Breast epithelium (tissue), 4 donors: ENCODE results near the gene PREPL. TPM values are rescaled to one million over a fixed set of nuclear protein-coding genes. Genes with fewer than 3 reads are reported as not detected.

Experiments
- DNase-seq, 2 donors: peaks; one replicate each; pipeline ENCODE4 v3.0.0-alpha.2; 2019; ENCODE audit warnings: low spot score in 2 of 2
- H3K27ac ChIP-seq, 2 donors: fragments of 200-600 bp; sonication (generic) in 1 of 2; one replicate each; pipeline ENCODE4 v1.5.1; 2016 to 2019; ENCODE audit warnings: mild to moderate bottlenecking in 1 of 2
- H3K27me3 ChIP-seq, 2 donors: fragments of 200-600 bp; sonication (generic) in 1 of 2; one replicate each; pipeline versions ENCODE4 v1.5.1 to v1.6.0; 2017 to 2019; ENCODE audit warnings: control low read depth in 1 of 2, mild to moderate bottlenecking in 1 of 2
- H3K36me3 ChIP-seq: fragments of 200-600 bp; one replicate; pipeline ENCODE4 v1.5.1; 2019
- H3K4me1 ChIP-seq, 2 donors: fragments of 200-600 bp; sonication (generic); one replicate each; pipeline ENCODE4 v1.5.1; 2016 to 2019; ENCODE audit warnings: control low read depth in 1 of 2
- H3K4me3 ChIP-seq, 3 donors: fragments of 200-600 bp; sonication (generic); 1 replicate in 2 of 3; 2 replicates in 1 of 3; pipeline ENCODE4 v1.5.1; 2016 to 2019; ENCODE audit warnings: mild to moderate bottlenecking in 3 of 3, moderate library complexity in 2 of 3
- H3K9me3 ChIP-seq, 2 donors: fragments of 200-600 bp; sonication (generic) in 1 of 2; one replicate each; pipeline ENCODE4 v1.5.1; 2016 to 2019; ENCODE audit warnings: control low read depth in 1 of 2
- POLR2A ChIP-seq: fragments of 450-650 bp; IDR thresholded peaks from one replicate; pipeline ENCODE4 v1.6.1; 2016; ENCODE audit warnings: antibody characterized with exemption, mild to moderate bottlenecking, moderate library complexity
- POLR2AphosphoS5 ChIP-seq, 3 donors: sonication (generic); formaldehyde crosslinking; IDR thresholded peaks; one replicate each; pipeline ENCODE4 v1.6.1; 2017; ENCODE audit warnings: antibody characterized with exemption in 3 of 3
- intact Hi-C: fragments of 100-400 bp; cut with DNase I; formaldehyde crosslinking; loops from one replicate; pipeline ENCODE4 v1.15.1; 2023; ENCODE audit warnings: low total_unique reads
- total RNA-seq, 3 donors: library from RNA; depleted of rRNA; stranded (reverse); fragments of >200 nt; gene quantifications; one replicate each; pipeline ENCODE4 v1.1.0, GENCODE V29; 2016
- TF ChIP-seq, protein P1 (sequence below), 3 donors: fragments of 450-650 bp; IDR thresholded peaks; one replicate each; pipeline ENCODE4 v1.5.1; 2016 to 2017; ENCODE audit warnings: antibody characterized with exemption in 3 of 3, mild to moderate bottlenecking in 3 of 3, moderate library complexity in 3 of 3

Gene PREPL
- total RNA-seq, 3 donors from 2014 or later = 29.4 to 76.5 (median 51.1) TPM

GRCh38 chr2:44369392-44369791 lies 8.1 kb upstream of the PREPL start:
- Histone ChIP-seq H3K27me3 (no peaks in the 10 kb centered on the region), H3K4me1 (no peaks in the 10 kb centered on the region), H3K27ac (no peak overlapping the region), H3K9me3 (no peaks in the 10 kb centered on the region), H3K4me3 (no peak overlapping the region), H3K36me3 (no peaks in the 10 kb centered on the region)
- no peak for DNase-seq
- intact Hi-C loops = no loop called here
- TF ChIP-seq POLR2A (no peak), POLR2AphosphoS5 (IDR thresholded peaks at IDR 0.05) (no peak)
- TF ChIP-seq, protein P1, sequence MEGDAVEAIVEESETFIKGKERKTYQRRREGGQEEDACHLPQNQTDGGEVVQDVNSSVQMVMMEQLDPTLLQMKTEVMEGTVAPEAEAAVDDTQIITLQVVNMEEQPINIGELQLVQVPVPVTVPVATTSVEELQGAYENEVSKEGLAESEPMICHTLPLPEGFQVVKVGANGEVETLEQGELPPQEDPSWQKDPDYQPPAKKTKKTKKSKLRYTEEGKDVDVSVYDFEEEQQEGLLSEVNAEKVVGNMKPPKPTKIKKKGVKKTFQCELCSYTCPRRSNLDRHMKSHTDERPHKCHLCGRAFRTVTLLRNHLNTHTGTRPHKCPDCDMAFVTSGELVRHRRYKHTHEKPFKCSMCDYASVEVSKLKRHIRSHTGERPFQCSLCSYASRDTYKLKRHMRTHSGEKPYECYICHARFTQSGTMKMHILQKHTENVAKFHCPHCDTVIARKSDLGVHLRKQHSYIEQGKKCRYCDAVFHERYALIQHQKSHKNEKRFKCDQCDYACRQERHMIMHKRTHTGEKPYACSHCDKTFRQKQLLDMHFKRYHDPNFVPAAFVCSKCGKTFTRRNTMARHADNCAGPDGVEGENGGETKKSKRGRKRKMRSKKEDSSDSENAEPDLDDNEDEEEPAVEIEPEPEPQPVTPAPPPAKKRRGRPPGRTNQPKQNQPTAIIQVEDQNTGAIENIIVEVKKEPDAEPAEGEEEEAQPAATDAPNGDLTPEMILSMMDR (IDR thresholded peaks at IDR 0.05) = no peak

- no peaks in the 10 kb centered on the region for H3K9me3 ChIP-seq
- no peaks in the 10 kb centered on the region for H3K27me3 ChIP-seq
- no peaks in the 10 kb centered on the region for H3K4me1 ChIP-seq
- H3K36me3 ChIP-seq = no peaks in the 10 kb centered on the region
- no peak overlapping the region for H3K27ac ChIP-seq
- TF ChIP-seq, protein P1 (IDR thresholded peaks at IDR 0.05) = no peak
- no peak for TF ChIP-seq POLR2A
- TF ChIP-seq POLR2AphosphoS5 (IDR thresholded peaks at IDR 0.05) = no peak
- no peak overlapping the region for H3K4me3 ChIP-seq
- intact Hi-C loops = no loop called here
- DNase-seq = no peak
Observed at GRCh38 chr2:44367591-44367990, 6.3 kb upstream of the PREPL start.

DNA sequence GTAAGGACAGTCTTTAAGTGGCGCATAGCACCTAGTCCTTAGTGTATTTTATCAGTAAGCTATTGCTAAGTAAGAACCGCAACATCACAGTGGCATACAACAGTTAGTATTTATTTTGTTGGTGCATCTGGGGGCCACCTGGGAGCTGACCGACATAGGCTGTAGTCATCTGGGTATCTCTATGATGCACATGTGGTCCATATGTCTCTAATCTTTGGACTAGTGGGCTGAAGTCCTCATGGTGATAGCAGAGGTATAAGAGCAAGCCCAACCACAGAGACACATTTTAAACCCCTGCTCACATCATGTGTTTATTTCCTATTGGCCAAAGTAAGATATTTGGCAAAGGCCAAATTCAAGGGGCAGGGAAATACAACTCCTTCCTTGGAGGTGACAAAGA lies 3.3 kb upstream of the PREPL start:
- H3K27me3 ChIP-seq = no peaks in the 10 kb centered on the region
- H3K4me3 ChIP-seq = no peak overlapping the region
- no peaks in the 10 kb centered on the region for H3K9me3 ChIP-seq
- intact Hi-C loops = no loop called here
- DNase-seq = no peak
- peaks cover 0 to under 1% of the 10 kb centered on the region in 2 donors for H3K4me1 ChIP-seq
- TF ChIP-seq, protein P1 (IDR thresholded peaks at IDR 0.05) = no peak
- no peak for TF ChIP-seq POLR2A
- H3K27ac ChIP-seq = no peak overlapping the region
- no peaks in the 10 kb centered on the region for H3K36me3 ChIP-seq

DNA sequence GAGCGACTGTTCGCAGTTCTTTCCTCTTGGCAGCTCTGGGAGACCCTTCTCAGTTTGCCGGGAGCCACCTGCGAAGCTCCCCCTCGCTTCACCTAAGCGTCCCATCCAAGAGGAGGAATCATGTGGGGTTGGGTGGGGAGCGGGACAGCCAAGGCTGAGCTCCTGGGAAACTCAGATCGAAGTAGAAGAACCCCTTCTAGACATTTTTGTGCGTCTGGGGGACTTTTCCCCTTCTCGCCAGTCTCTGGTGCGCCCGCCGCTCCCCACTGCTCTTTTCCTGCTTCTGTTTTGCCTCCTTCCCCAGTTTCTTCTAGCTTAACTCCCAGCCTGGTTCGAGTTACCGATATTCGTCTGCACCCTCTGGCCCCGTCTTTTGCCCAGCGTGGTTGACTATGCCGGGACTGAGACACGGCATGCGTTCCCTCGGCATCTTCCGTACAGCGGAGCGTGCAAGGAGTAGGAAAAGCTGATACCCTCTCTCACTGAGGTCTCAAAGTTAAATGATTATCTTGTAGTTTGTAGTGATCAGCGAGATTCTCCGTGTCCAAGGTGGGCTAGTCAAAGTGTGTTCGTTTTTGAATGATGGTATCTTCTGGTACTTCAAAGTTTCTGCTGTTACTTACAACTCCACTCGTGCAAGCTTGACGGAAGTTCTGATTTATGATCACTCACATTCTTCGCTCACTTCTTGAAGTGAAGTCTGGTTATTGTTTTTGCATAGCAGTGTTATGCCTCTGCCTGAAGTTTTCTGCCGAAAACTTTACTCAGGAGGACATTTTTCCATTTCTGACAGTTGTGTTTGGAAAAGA lies 1.1 kb upstream of the PREPL start:
- peak overlapping the region; percentile 92 to 99 for H3K27ac ChIP-seq
- TF ChIP-seq POLR2AphosphoS5 (IDR thresholded peaks at IDR 0.05) (no peak), POLR2A (no peak)
- TF ChIP-seq, protein P1 (IDR thresholded peaks at IDR 0.05) = no peak
- intact Hi-C loops = no loop called here

GRCh38 chr2:44360749-44361329 lies 455 bp downstream of the PREPL start:
- no peaks in the 10 kb centered on the region for H3K9me3 ChIP-seq
- peak in 1 of 2 donors; percentile 30 for DNase-seq
- no peaks in the 10 kb centered on the region for H3K36me3 ChIP-seq
- peak overlapping the region; percentile 88 to 94 (median 89) for H3K4me3 ChIP-seq
- no peaks in the 10 kb centered on the region for H3K27me3 ChIP-seq
- intact Hi-C loops = no loop called here
- H3K4me1 ChIP-seq = peaks cover 0 to 15% of the 10 kb centered on the region in 2 donors
- H3K27ac ChIP-seq = peak overlapping the region; percentile 92 to 99
- TF ChIP-seq, protein P1 (IDR thresholded peaks at IDR 0.05) = no peak
- no peak for TF ChIP-seq POLR2AphosphoS5 (IDR thresholded peaks at IDR 0.05)
- TF ChIP-seq POLR2A = no peak

More for the DNA sequence above, 1.1 kb upstream of the PREPL start:
- no peaks in the 10 kb centered on the region for H3K27me3 ChIP-seq
- H3K9me3 ChIP-seq = no peaks in the 10 kb centered on the region
- peak overlapping the region; percentile 88 to 94 (median 89) for H3K4me3 ChIP-seq
- H3K4me1 ChIP-seq = peaks cover 0 to 15% of the 10 kb centered on the region in 2 donors
- H3K36me3 ChIP-seq = no peaks in the 10 kb centered on the region
- DNase-seq = no peak
